Fibroblast of skin of back (primary cell): ENCODE results near the gene VWA8.
A peak's percentile ranks its signal among the peaks of the same experiment; 100 is the strongest.
"Not testable (repeated sequence)": the region's sequence is repeated elsewhere in the genome, so short reads cannot be mapped to it uniquely, and the experiment has no call there.

ENCODE experiments used
- DNase-seq: peaks from one replicate; pipeline ENCODE4 v3.0.0-alpha.2; 2013

VWA8 gene

DNA sequence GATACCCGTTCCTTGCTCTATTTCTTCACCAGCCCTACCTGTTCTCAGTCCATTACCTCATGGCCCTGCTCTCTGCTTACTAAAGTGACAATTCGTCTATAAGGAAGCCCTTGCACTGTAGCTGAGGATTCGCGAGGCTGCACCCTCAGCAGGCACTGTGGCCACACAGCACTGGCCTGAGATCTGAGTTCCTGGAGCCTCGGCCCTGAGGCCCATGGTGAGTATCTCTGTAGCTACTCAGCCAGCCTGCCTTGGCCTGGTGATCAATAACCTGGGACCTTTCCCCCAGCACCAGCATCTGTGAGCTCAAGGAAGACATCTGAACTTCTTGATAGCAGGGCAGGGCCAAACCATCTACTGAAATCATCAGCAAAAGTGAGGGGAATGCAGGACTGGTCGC, 412.9 kb downstream of the VWA8 start:
- DNase-seq = no peak

DNA sequence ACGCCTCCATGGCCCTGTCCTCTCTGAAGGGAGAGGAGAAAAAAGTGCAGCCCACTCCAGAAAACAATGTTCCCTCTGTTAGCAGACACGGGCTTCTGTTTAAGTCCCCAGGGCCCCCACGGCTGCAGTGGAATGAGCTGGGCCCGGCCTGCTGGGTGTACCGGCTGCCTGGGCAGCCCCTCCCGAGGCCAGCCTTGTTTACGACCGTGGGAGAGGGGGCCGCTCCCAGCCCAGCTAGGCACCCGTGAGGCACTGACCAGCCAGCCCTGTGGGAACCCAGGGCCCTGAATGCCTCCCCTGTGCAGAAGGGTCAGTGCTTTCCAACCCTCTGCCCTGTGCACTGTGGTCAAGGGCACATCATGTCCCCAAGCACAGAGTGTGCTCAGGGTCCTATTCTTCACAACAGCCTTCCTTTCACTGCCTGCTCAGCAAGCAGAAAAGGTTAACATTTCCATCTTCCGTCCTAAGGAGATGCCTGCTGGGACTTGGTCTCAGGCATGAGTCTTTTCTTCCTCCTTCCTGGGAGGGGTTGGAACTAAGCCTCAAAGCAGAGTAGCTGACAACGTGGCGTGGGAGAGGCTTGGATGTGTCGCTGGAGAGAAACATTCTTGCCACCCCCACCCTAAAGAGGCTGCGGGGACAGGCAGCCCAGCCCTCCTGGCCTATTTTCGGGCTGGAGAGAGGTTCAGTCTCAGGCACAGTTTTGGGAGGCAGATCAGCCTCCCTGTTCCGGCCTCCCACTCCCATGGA, 413.5 kb downstream of the VWA8 start:
- peak; percentile 45 for DNase-seq

DNA sequence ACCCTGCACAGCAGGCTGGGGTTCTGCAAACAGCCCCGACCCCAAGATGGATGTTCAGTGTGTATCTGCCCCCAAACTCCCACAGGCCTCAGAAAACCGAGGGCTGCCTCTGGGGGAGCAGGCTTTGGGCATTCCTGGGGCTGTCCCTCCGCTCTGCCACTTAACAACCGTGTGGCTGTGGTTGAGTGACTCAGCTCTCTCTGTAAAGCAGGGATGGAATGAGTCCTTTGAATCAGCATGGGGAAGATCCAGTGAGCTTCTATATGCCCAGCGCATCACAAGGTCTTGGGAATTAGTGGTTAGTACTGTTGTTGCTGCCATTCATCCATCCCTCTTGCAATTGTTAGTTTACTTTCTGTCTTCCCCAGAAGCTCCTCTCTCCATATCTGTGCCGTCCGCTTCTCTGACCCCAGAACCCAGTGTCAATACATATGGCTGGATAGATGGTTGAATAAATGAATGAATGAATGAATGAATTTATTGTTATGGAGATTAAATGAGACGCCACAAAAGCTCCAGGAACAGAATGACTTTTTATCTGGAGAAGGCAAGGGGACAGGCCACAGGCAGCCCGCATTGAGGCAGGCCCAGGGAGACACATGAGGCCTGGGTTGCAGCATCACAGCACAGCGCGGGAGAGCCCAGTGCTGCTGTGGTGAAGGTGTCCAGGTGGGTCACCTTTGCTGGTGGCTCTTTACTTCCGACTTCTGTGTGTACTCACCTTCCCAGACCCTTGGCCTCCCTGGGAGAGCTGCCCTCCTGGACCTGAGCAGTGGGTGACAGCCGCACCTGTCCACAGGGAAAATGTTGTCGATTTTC, 414.3 kb downstream of the VWA8 start:
- peak; percentile 87 for DNase-seq

DNA sequence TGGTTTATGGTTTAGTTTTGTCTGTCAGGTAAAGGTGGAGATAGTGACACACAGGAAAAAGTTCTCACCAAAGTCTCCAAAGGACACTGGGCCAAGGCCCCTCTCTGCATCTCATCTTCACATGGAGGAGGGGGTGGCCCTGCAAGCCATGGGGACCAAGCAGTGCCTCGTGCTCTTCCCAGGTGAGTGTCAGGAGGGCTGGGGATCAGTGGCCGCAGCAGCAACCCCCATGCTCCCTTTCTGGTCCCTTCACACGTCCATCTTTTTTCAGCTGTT, 415.5 kb downstream of the VWA8 start:
- DNase-seq = no peak

DNA sequence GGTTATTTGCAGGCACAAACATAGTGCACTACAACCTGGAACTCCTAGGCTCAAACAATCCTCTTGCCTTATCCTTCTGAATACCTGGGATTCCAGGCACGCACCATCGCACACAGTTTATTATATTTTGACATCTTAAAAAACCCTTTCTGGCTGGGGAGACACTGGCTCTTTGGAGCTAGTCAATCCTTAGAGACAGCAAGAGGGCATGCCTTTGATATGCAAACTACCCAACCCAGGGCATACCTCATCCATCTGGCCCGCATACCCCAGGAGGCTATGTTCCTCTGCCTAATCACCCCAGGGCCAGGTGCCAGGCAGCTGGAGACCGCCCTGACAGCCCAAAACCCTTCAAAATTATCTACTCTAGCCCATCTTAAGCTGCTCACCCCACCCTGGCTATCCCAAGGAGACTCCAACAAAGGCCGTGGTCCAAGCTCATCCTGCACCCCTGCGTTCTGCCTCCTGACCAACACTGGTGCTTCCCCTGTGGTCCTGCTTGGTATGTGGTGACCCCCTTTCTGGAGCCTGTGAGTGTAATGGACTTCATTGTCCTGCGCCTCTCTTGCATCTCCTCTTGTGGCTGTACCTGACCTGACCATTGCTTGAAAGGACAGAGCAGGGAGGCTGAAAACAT, 417.1 kb downstream of the VWA8 start:
- DNase-seq = no peak

DNA sequence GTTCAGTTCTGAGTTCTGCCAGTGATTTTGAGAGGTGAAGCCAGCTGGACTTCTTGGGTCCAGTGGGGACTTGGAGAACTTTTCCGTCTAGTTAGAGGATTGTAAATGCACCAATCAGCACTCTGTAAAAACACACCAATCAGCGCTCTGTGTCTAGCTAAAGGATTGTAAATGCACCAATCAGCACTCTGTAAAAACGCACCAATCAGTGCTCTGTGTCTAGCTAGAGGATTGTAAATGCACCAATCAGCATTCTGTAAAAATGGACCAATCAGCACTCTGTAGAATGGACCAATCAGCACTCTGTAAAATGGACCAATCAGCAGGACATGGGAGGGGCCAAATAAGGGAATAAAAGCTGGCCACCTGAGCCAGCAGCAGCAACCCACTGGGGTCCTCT, 418.1 kb downstream of the VWA8 start:
- DNase-seq = not testable (repeated sequence)

DNA sequence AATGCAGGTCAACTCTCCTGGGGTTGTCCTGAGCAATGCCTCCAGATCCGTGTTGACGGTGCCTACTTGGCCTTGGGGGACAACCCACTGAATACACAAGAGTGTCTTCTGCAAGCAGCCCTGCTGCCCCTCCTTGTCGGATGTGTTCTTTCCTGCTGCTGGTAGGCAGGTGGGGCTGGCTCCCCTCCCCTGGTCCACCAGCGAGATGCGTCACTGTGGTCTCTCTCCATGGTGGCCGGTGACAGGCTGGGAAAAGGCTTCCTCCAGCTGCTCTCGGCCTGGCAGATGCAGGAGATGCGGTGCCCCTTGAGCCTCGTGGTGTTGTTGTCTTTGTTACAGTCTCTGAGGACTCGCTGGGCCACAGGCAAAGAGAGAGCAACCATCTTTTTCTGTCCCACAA, 418.6 kb downstream of the VWA8 start:
- DNase-seq = no peak

DNA sequence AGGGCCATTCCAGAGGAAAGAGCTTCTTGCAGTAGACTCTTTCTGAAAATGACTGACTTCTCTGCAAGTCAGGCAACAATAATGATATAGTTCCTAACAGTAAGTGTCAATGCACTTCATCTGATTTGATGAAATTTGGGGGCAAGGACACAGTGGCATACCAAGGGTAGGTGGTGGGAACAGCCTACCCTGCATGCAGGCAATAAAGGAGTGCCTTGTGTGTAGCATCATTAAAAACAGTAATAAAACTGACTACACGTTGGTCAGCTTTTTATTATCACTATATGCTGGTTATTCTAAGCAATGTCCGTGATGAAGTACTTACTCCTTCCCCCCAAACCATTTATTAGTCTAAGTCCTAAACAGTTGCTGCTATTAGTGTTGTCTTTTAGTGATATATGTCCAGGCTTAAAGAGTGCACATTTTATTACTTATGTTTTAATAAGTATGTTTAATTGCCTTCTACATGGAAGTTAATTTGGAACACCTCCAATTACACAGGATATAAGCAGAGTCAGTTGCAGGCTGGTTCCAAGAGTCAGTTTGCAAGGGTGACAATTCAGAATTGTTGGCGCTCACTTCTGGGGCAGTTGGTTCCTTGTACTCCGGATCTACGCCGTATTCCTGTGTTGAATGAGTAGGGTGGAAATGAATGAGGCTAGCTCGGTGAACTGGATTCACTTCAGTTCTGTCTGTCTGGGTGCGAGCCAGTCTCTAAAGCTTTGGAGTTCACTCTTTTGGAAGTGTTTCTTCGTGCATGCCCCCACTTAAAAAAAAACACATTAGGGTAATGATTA, 419.6 kb downstream of the VWA8 start:
- DNase-seq = no peak

DNA sequence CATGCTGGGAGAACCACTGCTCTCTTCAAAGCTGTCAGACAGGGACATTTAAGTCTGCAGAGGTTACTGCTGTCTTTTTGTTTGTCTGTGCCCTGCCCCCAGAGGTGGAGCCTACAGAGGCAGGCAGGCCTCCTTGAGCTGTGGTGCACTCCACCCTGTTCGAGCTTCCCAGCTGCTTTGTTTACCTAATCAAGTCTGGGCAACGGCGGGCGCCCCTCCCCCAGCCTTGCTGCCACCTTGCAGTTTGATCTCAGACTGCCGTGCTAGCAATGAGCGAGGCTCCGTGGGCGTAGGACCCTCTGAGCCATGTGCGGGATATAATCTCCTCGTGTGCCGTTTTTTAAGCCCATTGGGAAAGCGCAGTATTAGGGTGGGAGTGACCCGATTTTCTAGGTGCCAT, 420.7 kb downstream of the VWA8 start:
- DNase-seq = not testable (repeated sequence)

DNA sequence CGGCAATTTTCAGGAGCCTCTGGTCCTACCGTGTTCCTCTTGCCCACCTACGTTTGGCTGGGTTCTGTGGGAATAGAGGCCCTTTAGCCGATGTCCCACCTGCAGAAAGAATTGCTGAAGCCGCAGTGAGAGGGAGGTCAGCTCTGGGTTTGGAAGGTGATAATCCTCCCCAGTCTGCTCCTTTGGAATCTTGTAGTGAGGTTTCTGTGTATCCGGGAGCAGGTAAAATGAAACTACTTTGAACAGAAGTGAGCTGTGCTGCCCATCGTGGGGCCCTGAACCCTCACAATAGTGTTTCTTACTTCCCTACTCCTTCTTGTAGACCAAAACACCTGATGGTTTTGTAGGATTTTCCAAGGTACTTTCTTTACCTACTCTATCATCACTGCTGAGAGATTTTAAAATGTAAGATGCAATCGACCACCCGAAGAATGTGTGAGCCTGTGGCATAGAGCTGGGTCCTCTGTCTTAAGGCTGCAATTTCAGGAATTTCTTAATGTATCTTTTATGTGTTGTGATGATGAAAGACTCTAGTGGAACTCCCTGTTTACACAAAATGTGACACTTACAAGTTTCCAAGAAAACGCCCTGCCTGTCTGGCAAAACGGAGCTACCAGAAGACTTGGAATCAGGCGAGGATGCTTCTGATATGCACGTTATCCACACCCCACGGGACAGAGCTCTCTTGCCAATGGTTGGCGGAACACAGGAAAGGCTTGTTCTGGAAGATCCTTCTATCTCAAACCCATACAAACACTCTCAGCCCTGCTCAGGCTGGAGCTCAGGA, 427.4 kb downstream of the VWA8 start:
- DNase-seq = no peak

DNA sequence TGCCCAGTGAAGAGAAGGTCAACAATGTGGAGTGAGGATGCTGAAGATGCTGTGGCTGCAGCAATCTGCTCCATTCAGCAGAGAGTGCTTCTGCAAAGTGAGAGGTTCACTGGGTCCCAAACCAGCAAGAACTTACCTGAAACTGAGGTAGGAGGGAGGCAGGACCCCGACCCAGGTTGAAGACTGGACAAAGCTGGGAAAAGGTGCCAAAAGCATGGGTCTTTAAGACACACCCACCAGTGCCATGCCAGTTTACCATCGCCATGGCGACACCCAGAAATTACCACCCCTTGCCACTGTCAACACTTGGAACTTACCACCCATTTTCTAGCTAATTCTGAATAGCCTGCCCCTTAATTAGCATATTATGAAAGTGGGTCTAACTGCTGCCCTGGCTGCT, 432.9 kb downstream of the VWA8 start:
- DNase-seq = no peak

DNA sequence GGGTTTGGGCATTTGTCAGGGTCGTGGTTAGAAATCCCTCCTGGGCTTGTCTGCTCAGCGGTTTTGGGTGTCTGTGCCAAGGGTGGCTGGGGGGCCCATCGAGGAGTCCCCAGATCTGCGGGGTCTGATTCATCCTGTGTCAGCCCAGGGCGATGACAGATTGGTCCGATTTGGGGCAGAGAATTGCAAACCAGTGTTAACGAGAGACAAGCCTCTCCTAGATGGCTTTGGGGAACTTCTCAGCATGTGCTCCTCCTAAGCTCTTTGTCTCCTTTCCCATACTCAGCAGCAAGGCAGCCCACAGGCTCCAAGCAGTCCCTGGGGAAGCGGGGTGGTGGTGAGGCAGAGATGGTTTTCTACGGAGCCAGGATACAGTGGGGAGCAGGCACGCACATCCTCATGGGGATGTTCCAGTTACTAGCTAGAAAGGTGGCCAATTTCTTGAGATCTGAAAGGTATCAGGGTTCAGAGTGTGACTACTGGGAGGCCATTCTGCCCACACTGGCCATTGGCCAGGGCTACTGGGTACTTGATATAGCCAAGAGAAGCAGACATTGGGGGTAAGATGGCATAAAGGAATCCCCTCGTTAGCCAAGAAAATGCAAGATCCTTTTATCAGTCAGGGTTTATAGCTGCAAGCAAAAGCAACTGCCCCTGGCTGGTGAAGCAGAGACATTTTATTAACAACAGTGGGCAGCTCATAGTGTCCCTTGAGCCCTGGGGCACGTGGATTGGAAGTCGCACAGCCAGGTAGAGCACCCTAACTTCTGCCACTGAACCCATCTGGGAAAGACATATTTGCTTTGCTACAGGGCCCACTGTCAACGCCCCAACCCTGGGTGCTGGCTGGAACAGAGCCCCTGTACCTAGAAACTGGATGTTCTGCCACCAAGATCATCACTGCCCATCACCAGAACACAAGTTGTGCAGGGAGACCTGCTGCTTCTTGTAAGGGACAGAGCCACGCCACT, 440.0 kb downstream of the VWA8 start:
- DNase-seq = peak; percentile 61

DNA sequence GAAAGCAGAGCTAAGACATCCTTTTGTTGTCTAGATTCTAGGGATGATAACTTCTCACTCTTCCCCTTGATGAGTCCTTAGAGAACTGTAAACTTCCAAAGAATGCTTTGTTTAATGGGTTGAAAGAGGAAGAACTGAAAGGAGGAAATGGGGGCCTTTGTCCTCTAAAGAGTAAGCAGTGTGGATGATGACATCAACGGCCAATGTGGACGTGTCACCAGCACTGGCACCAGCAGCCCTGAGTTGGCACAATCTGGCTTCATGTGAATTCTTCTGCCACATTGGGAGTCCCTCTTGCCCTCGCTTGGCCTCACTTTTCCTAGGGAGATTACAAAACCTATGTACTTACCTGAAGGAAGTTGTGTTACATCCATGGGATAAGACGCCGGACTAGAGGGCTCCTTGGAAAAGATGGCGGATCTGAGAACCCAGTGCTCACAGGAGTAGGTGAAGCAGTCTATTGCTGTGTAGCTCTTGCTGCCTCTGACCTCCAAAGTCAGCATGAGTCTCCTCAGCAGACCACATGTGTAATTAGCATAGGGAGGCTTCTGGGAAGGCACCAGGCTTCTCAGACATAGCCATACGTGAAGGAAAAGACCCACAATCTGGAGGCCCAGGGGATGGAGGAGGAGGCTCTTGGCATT, 440.8 kb downstream of the VWA8 start:
- DNase-seq = peak; percentile 6
